ENCODE results near the gene SETD7. TPM values are rescaled to one million over a fixed set of nuclear protein-coding genes. Genes with fewer than 3 reads are reported as not detected.
"Not testable (repeated sequence)": the region's sequence is repeated elsewhere in the genome, so short reads cannot be mapped to it uniquely, and the experiment has no call there.

Gene SETD7
- polyA plus RNA-seq, 10 donors: 63.5 to 123 (median 82.2) TPM

DNA sequence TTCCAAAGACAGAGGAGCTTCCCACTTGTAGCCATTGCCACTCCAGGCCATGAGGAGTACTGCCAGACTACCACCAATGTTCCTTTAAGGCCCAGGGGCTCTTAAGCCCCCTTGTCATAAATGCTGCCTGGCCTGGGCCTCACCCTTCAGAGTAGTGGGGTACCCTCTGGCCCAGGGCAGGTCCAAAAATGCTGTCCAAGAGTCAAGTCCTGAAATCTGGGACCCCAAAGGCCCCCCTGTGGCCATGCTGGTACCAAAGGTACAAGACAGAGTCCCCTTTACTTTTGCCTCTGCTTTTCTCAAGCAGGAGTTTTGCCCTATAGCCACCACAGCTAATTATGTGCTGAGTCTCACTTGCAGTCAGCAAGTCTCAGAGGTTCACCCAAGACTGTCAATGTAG is 85.7 kb downstream of the SETD7 start:
- DNase-seq: no peak

DNA sequence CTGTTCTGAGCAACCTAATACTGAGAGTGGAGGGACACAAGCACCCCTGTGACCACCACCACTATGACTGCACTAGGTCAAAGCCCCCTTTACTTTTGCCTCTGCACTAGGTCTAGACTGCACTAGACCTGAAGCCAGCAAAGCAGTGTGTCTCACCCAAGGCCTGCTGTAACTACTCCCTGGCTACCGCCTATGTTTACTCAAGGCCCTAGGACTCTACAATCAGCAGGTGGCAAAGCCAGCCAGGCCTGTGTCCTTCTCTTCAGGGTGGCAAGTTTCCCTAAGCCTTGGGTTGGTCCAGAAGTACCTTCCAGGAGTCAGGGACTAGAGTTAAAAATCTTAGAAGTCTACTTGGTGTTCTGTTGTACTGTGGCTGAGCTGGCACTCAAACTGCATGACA is 86.2 kb downstream of the SETD7 start:
- no peak for DNase-seq

DNA sequence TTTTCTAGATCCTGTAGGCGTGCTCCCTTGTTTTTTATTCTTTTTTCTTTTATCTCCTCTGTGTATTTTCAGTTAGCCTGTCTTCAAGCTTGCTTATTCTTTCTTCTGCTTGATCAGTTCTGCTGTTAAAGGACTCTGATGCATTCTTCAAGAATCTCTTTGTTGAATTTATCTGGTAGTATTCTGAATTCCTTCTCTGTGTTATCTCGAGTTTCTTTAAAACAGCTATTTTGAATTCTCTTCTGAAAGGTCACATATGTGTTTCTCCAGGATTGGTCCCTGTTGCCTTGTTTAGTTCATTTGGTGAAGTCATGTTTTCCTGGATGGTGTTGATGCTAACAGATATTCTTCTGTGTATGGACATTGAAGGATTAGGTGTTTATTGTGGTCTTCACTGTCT is 86.8 kb downstream of the SETD7 start:
- no peak for DNase-seq

DNA sequence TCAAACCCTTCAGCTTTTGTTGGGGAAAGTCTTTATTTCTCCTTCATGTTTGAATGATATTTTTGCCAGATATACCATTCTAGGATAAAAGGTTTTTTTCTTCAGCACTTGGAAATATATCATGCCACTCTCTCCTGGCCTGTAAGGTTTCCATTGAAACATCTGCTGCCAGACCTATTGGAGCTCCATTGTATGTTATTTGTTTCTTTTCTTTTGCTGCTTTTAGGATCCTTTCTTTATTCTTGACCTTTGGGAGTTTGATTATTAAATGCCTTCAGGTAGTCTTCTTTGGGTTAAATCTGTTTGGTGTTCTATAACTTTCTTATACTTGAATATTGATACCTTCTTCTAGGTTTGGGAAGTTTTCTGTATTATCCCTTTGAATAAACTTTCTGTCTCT is 87.3 kb downstream of the SETD7 start:
- DNase-seq: not testable (repeated sequence)

DNA sequence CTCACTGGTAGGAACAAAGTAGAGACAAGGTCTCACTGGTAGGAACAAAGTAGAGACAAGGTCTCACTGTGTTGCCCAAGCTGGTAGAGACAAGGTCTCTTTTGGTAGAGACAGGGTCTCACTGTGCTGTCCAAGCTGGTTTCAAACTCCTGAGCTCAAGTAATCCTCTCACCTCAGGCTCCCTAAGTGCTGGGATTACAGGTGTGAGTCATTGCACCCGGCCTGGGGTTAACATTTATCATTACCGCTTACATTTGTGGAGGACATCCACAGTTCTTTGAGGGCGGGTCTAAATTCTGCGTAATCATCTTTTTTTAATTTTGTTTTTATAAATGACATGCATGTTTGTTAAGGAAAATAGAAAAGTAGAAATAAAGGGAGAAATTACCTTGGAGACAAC is 90.1 kb downstream of the SETD7 start:
- DNase-seq: no peak

- DNase-seq: not testable (repeated sequence)
These were observed 91.5 kb downstream of the SETD7 start for GRCh38 chr4:139464512-139464911.

GRCh38 chr4:139461022-139461628 is 94.9 kb downstream of the SETD7 start:
- no peak for DNase-seq

DNA sequence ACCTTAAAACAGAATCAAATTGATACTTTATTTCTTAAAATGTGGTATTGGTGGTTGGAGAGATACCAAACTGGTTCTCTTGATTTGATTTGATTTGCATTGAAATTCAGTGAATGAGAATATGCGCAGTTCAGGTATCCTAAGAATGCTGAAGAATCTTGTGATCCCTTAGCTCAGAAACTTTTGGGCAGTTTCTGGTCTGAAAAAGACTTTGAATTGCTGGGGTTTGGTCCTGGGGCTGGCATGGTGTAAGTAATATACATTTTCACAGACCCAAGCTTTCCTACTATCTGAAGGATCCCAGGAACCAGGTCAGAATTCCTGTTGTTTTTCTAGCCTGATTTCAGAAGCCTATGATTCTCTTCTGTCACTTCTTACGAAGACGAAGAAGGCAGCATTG is 95.5 kb downstream of the SETD7 start:
- no peak for DNase-seq

GRCh38 chr4:139458999-139459398 is 97.0 kb downstream of the SETD7 start:
- no peak for DNase-seq

- no peak for DNase-seq
These were observed 97.5 kb downstream of the SETD7 start for GRCh38 chr4:139458543-139458942.

DNA sequence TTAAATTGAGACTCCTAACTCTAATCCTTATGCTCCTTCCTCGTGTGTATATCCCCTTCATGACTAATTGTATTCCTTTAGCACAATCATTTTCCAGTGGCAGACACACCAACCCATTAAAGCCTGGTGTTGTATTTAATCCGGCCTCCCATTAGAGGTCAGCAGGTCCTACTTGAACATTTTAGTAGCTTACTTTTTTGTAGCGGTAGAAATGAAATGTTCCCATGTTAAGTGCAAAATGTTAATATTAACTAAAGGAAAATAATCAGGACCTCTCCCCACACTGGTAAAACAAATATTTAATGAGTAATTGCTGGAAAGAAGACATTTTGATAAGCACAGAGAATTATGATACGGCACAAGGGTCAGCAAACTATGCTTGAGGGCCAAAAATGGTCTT is 98.7 kb downstream of the SETD7 start:
- DNase-seq: no peak

GRCh38 chr4:139455126-139455538 is 100.9 kb downstream of the SETD7 start:
- DNase-seq: peak in 1 of 3 donors; percentile 40

- no peak for DNase-seq
These were observed 101.6 kb downstream of the SETD7 start, which contains the start of gene RAB33B for GRCh38 chr4:139454111-139455045. Gene RAB33B, plus strand, starts transcription at chr4:139454121. Its CDS starts 75 bp downstream, at chr4:139454196.

GRCh38 chr4:139453371-139454110 is 102.5 kb downstream of the SETD7 start:
- peak; percentile 97 to 99 (median 98) for DNase-seq

DNA sequence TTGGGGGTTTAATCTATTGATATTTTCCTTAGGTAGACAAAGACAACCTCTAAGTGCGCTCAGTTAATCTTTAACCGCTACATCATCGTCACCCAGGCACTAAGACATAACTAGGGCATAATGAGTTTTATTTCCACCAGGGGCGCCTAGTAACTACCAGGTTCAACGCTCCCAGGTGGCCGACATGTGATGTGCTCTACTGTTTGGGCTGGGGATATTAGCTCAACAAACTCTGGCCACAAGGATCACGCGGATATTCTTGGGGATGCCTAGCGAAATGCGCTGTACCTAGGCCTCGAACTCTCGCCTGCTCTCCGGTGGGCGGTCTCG is 103.0 kb downstream of the SETD7 start:
- DNase-seq: no peak

- DNase-seq: no peak
These were observed 104.0 kb downstream of the SETD7 start for GRCh38 chr4:139451997-139452396.

- no peak for DNase-seq
These were observed 105.4 kb downstream of the SETD7 start for GRCh38 chr4:139450586-139450985.

- DNase-seq: not testable (repeated sequence)
These were observed 108.9 kb downstream of the SETD7 start for GRCh38 chr4:139447078-139447477.

Data from muscle of back (tissue), 11 donors.